ENCODE results near the gene TNS2.

DNA sequence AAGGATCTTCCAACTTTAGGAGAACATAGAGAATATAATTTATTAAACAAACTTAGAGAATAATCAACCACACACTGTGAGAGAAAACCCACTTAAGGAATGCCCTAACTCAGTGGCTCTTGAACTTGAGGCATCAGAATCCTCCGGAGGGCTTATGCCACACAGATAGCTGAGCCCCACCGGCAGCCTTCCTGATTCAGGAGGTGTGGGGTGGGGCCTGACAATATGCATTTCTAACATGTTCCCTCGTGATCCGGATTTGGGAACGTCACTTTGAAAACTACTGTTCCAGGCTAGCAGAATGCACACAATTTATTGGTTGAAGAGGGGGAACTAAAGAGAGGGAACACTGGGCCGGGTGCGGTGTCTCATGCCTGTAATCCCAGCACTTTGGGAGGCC, 51.4 kb downstream of the TNS2 start:
- no peak for TF ChIP-seq GATA2 (IDR thresholded peaks at IDR 0.05; ENCODE audit: low read depth, low read length)
- TF ChIP-seq GATA3 (IDR thresholded peaks at IDR 0.05; ENCODE audit: low read depth, low read length) = no peak

Measured in SH-SY5Y (cell line).